ENCODE data around the gene CXADR. TPM values are rescaled to one million over a fixed set of nuclear protein-coding genes. Genes with fewer than 3 reads are reported as not detected.

Gene CXADR
- total RNA-seq, 1 experiment from 2014 or later = 119 TPM

GRCh38 chr21:17539743-17540341, 27.0 kb downstream of the CXADR start:
- POLR2A ChIA-PET = no interaction called here
- CTCF ChIA-PET = interaction anchor here (0.6 kb wide), 1 partner anchor 424 kb away, joined by 4 read pairs; no protein-coding TSS in a partner anchor
- no peak overlapping the region for H3K27ac Mint-ChIP-seq
- no peaks in the 10 kb centered on the region for H3K27me3 Mint-ChIP-seq (ENCODE audit: low read depth)
- peaks cover 11% of the 10 kb centered on the region for H3K9me3 Mint-ChIP-seq
- no peak for DNase-seq (ENCODE audit: low spot score)
- TF ChIP-seq, protein P1, sequence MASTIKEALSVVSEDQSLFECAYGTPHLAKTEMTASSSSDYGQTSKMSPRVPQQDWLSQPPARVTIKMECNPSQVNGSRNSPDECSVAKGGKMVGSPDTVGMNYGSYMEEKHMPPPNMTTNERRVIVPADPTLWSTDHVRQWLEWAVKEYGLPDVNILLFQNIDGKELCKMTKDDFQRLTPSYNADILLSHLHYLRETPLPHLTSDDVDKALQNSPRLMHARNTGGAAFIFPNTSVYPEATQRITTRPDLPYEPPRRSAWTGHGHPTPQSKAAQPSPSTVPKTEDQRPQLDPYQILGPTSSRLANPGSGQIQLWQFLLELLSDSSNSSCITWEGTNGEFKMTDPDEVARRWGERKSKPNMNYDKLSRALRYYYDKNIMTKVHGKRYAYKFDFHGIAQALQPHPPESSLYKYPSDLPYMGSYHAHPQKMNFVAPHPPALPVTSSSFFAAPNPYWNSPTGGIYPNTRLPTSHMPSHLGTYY (CRISPR knock-in tag; IDR thresholded peaks at IDR 0.05) = no peak
- TF ChIP-seq SP1 (CRISPR knock-in tag; conservative IDR thresholded peaks at IDR 0.05) (no peak), ZBTB43 (CRISPR knock-in tag; IDR thresholded peaks at IDR 0.05) (no peak), CREB1 (CRISPR knock-in tag; IDR thresholded peaks at IDR 0.05) (no peak), ZNF416 (CRISPR knock-in tag; IDR thresholded peaks at IDR 0.05) (no peak), GTF2I (CRISPR knock-in tag; conservative IDR thresholded peaks at IDR 0.05) (no peak), IRF2 (CRISPR knock-in tag; IDR thresholded peaks at IDR 0.05; ENCODE audit: borderline replicate concordance, low read depth) (no peak)
- TF ChIP-seq, protein P2, sequence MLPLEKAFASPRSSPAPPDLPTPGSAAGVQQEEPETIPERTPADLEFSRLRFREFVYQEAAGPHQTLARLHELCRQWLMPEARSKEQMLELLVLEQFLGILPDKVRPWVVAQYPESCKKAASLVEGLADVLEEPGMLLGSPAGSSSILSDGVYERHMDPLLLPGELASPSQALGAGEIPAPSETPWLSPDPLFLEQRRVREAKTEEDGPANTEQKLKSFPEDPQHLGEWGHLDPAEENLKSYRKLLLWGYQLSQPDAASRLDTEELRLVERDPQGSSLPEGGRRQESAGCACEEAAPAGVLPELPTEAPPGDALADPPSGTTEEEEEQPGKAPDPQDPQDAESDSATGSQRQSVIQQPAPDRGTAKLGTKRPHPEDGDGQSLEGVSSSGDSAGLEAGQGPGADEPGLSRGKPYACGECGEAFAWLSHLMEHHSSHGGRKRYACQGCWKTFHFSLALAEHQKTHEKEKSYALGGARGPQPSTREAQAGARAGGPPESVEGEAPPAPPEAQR (CRISPR knock-in tag; IDR thresholded peaks at IDR 0.05) = no peak
- H3K4me1 Mint-ChIP-seq = peaks cover 69% of the 10 kb centered on the region
- H3K4me3 Mint-ChIP-seq = no peak overlapping the region
- no peak for ATAC-seq
- peaks cover 22% of the 10 kb centered on the region for H3K36me3 Mint-ChIP-seq

GRCh38 chr21:17540530-17540929, 27.7 kb downstream of the CXADR start:
- ChIA-PET CTCF (interaction anchor here (0.6 kb wide), 1 partner anchor 424 kb away, joined by 4 read pairs; no protein-coding TSS in a partner anchor), POLR2A (no interaction called here)
- Mint-ChIP-seq H3K27me3 (ENCODE audit: low read depth) (no peaks in the 10 kb centered on the region), H3K27ac (peak overlapping the region; percentile 7; the same call in 1 of the 2 replicates), H3K4me3 (no peak overlapping the region), H3K36me3 (peaks cover 22% of the 10 kb centered on the region), H3K4me1 (peaks cover 71% of the 10 kb centered on the region), H3K9me3 (peaks cover 11% of the 10 kb centered on the region)
- no peak for ATAC-seq
- no peak for DNase-seq (ENCODE audit: low spot score)
- TF ChIP-seq ATF1 (CRISPR knock-in tag; IDR thresholded peaks at IDR 0.05) (no peak), ZNF532 (CRISPR knock-in tag; IDR thresholded peaks at IDR 0.05; ENCODE audit: borderline replicate concordance) (no peak), ZNF121 (CRISPR knock-in tag; IDR thresholded peaks at IDR 0.05) (no peak), CDX4 (CRISPR knock-in tag; IDR thresholded peaks at IDR 0.05; ENCODE audit: borderline replicate concordance) (no peak), E2F1 (CRISPR knock-in tag; IDR thresholded peaks at IDR 0.05) (no peak), ESRRA (CRISPR knock-in tag; IDR thresholded peaks at IDR 0.05; ENCODE audit: borderline replicate concordance) (no peak)
- TF ChIP-seq, protein P3, sequence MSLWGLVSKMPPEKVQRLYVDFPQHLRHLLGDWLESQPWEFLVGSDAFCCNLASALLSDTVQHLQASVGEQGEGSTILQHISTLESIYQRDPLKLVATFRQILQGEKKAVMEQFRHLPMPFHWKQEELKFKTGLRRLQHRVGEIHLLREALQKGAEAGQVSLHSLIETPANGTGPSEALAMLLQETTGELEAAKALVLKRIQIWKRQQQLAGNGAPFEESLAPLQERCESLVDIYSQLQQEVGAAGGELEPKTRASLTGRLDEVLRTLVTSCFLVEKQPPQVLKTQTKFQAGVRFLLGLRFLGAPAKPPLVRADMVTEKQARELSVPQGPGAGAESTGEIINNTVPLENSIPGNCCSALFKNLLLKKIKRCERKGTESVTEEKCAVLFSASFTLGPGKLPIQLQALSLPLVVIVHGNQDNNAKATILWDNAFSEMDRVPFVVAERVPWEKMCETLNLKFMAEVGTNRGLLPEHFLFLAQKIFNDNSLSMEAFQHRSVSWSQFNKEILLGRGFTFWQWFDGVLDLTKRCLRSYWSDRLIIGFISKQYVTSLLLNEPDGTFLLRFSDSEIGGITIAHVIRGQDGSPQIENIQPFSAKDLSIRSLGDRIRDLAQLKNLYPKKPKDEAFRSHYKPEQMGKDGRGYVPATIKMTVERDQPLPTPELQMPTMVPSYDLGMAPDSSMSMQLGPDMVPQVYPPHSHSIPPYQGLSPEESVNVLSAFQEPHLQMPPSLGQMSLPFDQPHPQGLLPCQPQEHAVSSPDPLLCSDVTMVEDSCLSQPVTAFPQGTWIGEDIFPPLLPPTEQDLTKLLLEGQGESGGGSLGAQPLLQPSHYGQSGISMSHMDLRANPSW (CRISPR knock-in tag; conservative IDR thresholded peaks at IDR 0.05; ENCODE audit: low read depth) = no peak
- TF ChIP-seq, protein P4, sequence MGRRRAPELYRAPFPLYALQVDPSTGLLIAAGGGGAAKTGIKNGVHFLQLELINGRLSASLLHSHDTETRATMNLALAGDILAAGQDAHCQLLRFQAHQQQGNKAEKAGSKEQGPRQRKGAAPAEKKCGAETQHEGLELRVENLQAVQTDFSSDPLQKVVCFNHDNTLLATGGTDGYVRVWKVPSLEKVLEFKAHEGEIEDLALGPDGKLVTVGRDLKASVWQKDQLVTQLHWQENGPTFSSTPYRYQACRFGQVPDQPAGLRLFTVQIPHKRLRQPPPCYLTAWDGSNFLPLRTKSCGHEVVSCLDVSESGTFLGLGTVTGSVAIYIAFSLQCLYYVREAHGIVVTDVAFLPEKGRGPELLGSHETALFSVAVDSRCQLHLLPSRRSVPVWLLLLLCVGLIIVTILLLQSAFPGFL (CRISPR knock-in tag; IDR thresholded peaks at IDR 0.05; ENCODE audit: borderline replicate concordance) = no peak
- TF ChIP-seq, protein P5, sequence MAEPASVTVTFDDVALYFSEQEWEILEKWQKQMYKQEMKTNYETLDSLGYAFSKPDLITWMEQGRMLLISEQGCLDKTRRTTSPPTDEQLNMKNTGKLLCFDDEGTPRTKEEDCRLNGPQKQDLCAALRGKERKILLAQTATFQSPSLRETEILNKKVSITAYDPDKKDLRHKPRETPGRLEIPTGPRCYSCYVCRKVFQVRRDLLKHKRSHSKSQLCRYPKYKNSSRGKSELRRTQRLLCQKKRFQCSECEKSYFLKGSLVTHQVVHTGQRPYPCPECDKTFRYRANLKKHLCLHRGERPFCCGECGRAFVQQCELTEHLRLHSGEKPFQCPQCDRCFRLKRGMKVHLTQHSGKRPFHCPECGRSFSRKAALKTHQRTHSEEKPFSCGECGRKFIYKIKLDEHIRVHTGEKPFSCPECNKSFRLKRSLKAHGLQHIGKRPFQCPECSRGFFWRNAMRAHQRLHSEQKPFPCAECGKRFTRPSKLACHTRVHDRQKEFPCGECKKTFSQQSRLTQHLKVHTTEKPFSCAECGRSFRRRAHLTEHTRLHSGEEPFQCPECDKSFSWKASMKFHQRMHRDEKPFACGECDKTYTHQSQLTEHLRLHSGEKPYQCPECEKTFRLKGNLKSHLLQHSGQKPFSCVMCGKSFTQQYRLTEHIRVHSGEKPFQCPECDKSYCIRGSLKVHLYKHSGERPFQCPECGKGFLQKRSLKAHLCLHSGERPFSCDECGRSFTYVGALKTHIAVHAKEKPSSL (CRISPR knock-in tag; conservative IDR thresholded peaks at IDR 0.05) = no peak

Data from WTC11 (cell line).